GM12865 (cell line): ENCODE results near the gene LRRC8C.
A peak's percentile ranks its signal among the peaks of the same experiment; 100 is the strongest.

Experiments
- DNase-seq: peaks from one replicate; pipeline ENCODE4 v3.0.0; 2010; ENCODE audit warnings: low read depth
- H3K4me3 ChIP-seq: 2 replicates; pipeline ENCODE4 v1.5.1; 2011; ENCODE audit warnings: mild to moderate bottlenecking, low read depth, low read length, control low read depth
- TF ChIP-seq, protein P1 (sequence below): IDR thresholded peaks from 2 replicates; pipeline ENCODE4 v1.5.1; 2011; ENCODE audit warnings: low read length, control low read depth, low read depth, inconsistent platforms; ENCODE audit not compliant: insufficient read depth; ENCODE audit errors: missing control alignments

LRRC8C gene

DNA sequence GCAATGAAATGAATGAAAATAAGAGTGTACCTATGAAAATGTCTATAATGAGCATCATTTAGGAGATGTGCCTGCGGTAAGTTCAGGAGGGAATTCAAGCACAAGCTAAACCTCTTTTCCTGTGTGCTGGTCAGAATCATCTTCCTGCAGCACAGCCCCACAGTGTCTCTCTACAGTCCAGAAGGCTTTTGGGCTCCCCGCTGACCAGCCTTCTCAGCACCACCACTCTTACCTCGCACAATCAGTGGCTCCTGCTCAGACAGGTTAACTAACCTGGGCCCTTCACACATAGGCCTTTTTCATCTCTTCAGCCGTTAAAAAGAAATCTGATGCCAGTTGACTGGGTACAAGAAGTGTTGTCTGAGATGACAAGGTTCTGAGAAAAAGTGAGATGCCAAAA is 57.7 kb downstream of the LRRC8C start:
- H3K4me3 ChIP-seq, result no peak overlapping the region
- TF ChIP-seq, protein P1, sequence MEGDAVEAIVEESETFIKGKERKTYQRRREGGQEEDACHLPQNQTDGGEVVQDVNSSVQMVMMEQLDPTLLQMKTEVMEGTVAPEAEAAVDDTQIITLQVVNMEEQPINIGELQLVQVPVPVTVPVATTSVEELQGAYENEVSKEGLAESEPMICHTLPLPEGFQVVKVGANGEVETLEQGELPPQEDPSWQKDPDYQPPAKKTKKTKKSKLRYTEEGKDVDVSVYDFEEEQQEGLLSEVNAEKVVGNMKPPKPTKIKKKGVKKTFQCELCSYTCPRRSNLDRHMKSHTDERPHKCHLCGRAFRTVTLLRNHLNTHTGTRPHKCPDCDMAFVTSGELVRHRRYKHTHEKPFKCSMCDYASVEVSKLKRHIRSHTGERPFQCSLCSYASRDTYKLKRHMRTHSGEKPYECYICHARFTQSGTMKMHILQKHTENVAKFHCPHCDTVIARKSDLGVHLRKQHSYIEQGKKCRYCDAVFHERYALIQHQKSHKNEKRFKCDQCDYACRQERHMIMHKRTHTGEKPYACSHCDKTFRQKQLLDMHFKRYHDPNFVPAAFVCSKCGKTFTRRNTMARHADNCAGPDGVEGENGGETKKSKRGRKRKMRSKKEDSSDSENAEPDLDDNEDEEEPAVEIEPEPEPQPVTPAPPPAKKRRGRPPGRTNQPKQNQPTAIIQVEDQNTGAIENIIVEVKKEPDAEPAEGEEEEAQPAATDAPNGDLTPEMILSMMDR, result no peak
- no peak for DNase-seq

DNA sequence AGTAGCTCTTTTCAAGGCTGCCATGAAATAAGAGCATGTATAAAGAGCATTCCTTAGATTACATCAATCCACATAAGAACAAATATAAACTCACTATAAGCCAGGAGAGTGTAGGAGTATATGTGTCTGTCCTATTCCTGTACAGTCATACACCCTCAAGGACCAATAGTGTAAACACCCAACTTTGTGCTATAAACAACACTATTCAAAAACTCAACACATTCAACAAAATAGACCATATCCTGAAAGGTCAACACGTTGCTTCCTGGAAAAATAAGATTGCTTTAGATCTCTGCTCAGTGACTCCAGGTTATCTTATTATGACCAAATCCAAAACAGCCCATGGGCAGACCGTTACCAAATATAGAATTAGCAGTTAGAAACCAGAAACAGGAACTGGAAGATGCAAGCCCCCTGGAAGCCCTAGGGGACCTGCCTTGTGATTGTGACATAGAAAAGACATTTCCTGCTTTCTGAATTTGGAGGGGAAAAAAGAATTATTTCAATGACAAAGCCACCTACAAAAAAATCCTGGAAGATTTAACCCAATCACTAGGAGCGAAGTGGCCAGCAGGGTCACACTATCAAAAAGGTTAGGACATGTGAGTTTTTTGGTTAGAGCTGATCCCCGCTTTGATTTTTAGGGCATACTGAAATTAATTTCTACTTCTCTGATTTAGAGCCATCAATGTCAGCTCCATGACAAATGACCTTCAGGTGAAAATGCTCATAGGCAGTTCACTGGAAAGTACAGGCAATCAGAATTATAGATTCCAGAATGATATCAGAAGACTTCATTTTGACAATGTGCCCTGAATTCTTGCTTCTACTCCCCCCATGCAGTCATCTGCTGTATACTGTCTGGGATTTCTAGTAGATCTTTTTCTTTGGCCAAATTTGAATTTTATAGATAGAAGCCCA is 59.9 kb downstream of the LRRC8C start:
- no peak overlapping the region; the same call in 1 of the 2 replicates for H3K4me3 ChIP-seq
- peak; percentile 69 for DNase-seq
- TF ChIP-seq, protein P1, result no peak

DNA sequence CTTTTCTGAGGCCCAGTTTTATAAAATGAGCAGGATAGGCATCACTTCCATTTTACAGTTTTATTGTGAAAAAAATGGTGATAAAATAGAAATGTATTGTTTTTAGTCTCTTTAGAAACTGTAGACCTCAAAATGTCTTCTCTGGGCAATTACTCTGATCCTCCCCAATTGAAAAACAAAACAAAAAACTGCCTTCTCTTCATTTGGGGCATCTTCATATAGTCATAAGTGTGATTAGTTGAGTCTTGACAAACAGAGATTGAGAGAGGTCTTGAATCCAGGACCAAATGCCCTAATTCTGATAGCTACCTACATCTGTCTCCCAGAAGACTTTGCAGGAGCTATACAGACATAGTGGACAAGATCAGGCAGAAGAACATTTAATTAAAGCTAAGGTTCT is 62.9 kb downstream of the LRRC8C start:
- DNase-seq, result no peak
- H3K4me3 ChIP-seq, result no peak overlapping the region
- TF ChIP-seq, protein P1, result no peak

- no peak overlapping the region for H3K4me3 ChIP-seq
- TF ChIP-seq, protein P1, result no peak
- no peak for DNase-seq
Observed at GRCh38 chr1:89697383-89697782, 64.5 kb downstream of the LRRC8C start.

DNA sequence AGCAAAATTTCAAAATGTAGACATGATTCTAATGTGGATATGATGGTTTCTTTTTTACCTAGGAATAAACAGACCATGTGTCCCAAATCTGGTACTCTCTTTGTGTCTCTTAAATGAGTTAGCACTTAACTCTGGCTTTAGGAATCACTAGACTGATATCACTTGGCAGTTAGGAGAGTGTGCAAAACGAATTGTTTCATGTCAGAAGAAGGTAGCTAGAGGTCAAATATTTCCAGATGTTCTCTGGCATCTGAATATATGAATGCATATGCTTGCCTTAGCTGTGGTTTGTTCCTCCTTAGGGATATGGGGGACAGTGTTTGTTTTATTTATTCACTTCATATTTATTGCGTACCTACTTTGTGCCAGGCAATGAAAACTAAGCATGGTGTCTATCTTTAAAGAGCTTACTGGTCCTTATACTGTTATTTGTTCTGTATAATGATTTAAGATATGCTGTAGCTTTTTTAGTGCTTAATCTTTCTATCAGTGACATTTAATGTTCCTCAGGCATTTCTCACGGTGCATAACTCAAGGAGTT is 65.2 kb downstream of the LRRC8C start:
- no peak overlapping the region for H3K4me3 ChIP-seq
- TF ChIP-seq, protein P1, result no peak
- DNase-seq, result no peak

GRCh38 chr1:89698624-89699023 is 65.7 kb downstream of the LRRC8C start:
- DNase-seq, result no peak
- no peak overlapping the region for H3K4me3 ChIP-seq
- TF ChIP-seq, protein P1, result no peak
